Measurements from ENCODE around the gene RASA4B. TPM values are rescaled to one million over a fixed set of nuclear protein-coding genes. Genes with fewer than 3 reads are reported as not detected.

Gene RASA4B
- total and polyA plus RNA-seq, 9 of the 15 experiments (the other 6 are each of a cell fraction or from before 2014, with no cell fraction given) = 0.01 to 2.9 (median 1.5) TPM; not detected in 1

DNA sequence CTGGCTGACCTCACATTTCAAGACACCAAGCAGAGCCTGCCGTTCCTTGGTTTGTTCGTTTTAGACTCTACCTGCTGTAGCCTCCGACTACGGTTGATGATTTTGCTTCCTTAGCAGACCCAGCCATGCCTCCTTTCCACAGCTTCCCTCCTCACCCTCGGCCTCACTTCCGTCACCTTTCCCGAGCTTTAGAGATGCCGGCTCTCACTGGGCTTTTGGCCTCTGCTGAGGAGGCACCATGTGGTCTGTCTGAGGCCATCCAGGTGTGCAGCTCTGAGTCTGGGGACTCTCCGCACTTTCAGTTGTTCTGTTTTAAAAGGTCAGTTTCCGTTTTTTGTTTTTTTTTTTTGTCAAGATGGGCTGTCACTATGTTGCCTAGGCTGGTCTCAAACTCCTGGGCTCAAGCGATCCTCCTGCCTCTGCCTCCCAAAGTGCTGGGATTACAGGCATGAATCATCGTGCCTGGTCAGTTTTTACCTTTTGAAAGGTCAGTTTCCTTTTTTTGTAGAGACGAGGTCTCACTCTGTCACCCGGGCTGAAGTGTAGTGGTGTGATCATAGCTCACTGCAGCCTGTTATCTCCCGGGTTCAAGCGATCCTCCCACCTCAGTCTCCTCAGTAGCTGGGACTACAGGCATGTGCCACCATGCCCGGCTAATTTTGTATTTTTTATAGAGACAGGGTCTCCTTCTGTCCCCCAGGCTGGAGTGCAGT, 72.5 kb downstream of the RASA4B start (continued):
- TF ChIP-seq, protein P1, sequence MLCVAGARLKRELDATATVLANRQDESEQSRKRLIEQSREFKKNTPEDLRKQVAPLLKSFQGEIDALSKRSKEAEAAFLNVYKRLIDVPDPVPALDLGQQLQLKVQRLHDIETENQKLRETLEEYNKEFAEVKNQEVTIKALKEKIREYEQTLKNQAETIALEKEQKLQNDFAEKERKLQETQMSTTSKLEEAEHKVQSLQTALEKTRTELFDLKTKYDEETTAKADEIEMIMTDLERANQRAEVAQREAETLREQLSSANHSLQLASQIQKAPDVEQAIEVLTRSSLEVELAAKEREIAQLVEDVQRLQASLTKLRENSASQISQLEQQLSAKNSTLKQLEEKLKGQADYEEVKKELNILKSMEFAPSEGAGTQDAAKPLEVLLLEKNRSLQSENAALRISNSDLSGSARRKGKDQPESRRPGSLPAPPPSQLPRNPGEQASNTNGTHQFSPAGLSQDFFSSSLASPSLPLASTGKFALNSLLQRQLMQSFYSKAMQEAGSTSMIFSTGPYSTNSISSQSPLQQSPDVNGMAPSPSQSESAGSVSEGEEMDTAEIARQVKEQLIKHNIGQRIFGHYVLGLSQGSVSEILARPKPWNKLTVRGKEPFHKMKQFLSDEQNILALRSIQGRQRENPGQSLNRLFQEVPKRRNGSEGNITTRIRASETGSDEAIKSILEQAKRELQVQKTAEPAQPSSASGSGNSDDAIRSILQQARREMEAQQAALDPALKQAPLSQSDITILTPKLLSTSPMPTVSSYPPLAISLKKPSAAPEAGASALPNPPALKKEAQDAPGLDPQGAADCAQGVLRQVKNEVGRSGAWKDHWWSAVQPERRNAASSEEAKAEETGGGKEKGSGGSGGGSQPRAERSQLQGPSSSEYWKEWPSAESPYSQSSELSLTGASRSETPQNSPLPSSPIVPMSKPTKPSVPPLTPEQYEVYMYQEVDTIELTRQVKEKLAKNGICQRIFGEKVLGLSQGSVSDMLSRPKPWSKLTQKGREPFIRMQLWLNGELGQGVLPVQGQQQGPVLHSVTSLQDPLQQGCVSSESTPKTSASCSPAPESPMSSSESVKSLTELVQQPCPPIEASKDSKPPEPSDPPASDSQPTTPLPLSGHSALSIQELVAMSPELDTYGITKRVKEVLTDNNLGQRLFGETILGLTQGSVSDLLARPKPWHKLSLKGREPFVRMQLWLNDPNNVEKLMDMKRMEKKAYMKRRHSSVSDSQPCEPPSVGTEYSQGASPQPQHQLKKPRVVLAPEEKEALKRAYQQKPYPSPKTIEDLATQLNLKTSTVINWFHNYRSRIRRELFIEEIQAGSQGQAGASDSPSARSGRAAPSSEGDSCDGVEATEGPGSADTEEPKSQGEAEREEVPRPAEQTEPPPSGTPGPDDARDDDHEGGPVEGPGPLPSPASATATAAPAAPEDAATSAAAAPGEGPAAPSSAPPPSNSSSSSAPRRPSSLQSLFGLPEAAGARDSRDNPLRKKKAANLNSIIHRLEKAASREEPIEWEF (CRISPR knock-in tag; IDR thresholded peaks at IDR 0.05) = no peak
- TF ChIP-seq ZNF695 (CRISPR knock-in tag; IDR thresholded peaks at IDR 0.05) (no peak), ZNF75A (CRISPR knock-in tag; IDR thresholded peaks at IDR 0.05) (no peak), OTX1 (CRISPR knock-in tag; IDR thresholded peaks at IDR 0.05) (no peak), PTTG1 (tag; IDR thresholded peaks at IDR 0.05; ENCODE audit: low read depth) (no peak), KDM1A (IDR thresholded peaks at IDR 0.05) (0 out of 4 replicates have a peak, but pooled peaks of 1 of the 2 experiments have one; percentile 20), ZNF23 (CRISPR knock-in tag; IDR thresholded peaks at IDR 0.05) (no peak), NCOA4 (IDR thresholded peaks at IDR 0.05; ENCODE audit: partially characterized antibody) (no peak), FOXJ3 (CRISPR knock-in tag; IDR thresholded peaks at IDR 0.05) (no peak), MTA2 (IDR thresholded peaks at IDR 0.05; ENCODE audit: low read depth) (no peak), TAL1 (IDR thresholded peaks at IDR 0.05) (0 out of 2 replicates have a peak, but pooled peaks have one; percentile 27), ZNF197 (CRISPR knock-in tag; IDR thresholded peaks at IDR 0.05; ENCODE audit: low read depth) (no peak)
- TF ChIP-seq, protein P2, sequence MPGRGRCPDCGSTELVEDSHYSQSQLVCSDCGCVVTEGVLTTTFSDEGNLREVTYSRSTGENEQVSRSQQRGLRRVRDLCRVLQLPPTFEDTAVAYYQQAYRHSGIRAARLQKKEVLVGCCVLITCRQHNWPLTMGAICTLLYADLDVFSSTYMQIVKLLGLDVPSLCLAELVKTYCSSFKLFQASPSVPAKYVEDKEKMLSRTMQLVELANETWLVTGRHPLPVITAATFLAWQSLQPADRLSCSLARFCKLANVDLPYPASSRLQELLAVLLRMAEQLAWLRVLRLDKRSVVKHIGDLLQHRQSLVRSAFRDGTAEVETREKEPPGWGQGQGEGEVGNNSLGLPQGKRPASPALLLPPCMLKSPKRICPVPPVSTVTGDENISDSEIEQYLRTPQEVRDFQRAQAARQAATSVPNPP (IDR thresholded peaks at IDR 0.05; ENCODE audit: borderline replicate concordance, insufficient read depth, insufficient read length) = no peak
- TF ChIP-seq, protein P3, sequence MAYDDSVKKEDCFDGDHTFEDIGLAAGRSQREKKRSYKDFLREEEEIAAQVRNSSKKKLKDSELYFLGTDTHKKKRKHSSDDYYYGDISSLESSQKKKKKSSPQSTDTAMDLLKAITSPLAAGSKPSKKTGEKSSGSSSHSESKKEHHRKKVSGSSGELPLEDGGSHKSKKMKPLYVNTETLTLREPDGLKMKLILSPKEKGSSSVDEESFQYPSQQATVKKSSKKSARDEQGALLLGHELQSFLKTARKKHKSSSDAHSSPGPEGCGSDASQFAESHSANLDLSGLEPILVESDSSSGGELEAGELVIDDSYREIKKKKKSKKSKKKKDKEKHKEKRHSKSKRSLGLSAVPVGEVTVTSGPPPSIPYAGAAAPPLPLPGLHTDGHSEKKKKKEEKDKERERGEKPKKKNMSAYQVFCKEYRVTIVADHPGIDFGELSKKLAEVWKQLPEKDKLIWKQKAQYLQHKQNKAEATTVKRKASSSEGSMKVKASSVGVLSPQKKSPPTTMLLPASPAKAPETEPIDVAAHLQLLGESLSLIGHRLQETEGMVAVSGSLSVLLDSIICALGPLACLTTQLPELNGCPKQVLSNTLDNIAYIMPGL (CRISPR knock-in tag; IDR thresholded peaks at IDR 0.05) = no peak
- TF ChIP-seq, protein P4, sequence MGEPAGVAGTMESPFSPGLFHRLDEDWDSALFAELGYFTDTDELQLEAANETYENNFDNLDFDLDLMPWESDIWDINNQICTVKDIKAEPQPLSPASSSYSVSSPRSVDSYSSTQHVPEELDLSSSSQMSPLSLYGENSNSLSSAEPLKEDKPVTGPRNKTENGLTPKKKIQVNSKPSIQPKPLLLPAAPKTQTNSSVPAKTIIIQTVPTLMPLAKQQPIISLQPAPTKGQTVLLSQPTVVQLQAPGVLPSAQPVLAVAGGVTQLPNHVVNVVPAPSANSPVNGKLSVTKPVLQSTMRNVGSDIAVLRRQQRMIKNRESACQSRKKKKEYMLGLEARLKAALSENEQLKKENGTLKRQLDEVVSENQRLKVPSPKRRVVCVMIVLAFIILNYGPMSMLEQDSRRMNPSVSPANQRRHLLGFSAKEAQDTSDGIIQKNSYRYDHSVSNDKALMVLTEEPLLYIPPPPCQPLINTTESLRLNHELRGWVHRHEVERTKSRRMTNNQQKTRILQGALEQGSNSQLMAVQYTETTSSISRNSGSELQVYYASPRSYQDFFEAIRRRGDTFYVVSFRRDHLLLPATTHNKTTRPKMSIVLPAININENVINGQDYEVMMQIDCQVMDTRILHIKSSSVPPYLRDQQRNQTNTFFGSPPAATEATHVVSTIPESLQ (CRISPR knock-in tag; IDR thresholded peaks at IDR 0.05) = 0 out of 2 replicates have a peak, but pooled peaks have one; percentile 51
- TF ChIP-seq, protein P5, sequence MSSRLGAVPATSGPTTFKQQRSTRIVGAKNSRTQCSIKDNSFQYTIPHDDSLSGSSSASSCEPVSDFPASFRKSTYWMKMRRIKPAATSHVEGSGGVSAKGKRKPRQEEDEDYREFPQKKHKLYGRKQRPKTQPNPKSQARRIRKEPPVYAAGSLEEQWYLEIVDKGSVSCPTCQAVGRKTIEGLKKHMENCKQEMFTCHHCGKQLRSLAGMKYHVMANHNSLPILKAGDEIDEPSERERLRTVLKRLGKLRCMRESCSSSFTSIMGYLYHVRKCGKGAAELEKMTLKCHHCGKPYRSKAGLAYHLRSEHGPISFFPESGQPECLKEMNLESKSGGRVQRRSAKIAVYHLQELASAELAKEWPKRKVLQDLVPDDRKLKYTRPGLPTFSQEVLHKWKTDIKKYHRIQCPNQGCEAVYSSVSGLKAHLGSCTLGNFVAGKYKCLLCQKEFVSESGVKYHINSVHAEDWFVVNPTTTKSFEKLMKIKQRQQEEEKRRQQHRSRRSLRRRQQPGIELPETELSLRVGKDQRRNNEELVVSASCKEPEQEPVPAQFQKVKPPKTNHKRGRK (tag; IDR thresholded peaks at IDR 0.05) = no peak
